Astrocyte (in vitro differentiated cells and primary cell): ENCODE data around the gene CD63.

Experiments used
- EZH2 ChIP-seq: IDR thresholded peaks from 2 replicates; pipeline ENCODE4 v1.6.1; 2012; ENCODE audit warnings: mild to moderate bottlenecking, low read length, inconsistent platforms; ENCODE audit not compliant: insufficient read depth
- TF ChIP-seq, protein P1 (sequence below): IDR thresholded peaks from 2 replicates; pipeline ENCODE4 v1.5.1; 2011; ENCODE audit warnings: low read depth, mild to moderate bottlenecking, inconsistent platforms, low read length, moderate library complexity; ENCODE audit not compliant: insufficient read depth

DNA sequence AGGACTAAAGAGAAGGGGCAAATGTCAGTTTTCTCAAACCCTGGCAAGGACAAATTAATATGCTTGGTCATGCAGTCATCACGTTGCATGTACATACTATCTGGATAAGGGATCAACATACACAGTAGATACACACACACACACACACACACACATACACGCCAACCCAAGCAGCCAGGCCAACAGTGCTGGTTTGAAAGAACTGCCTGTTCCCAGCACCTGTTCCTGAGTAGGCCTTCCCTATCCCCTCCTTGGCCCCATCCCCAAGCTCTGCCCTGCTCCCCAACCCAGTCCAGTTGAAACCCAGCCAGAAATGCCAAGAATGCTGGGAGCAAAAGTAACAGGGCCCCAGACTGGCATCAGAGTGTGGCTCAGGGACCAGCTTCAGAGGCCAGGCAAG is 25.5 kb downstream of the CD63 start:
- TF ChIP-seq, protein P1, sequence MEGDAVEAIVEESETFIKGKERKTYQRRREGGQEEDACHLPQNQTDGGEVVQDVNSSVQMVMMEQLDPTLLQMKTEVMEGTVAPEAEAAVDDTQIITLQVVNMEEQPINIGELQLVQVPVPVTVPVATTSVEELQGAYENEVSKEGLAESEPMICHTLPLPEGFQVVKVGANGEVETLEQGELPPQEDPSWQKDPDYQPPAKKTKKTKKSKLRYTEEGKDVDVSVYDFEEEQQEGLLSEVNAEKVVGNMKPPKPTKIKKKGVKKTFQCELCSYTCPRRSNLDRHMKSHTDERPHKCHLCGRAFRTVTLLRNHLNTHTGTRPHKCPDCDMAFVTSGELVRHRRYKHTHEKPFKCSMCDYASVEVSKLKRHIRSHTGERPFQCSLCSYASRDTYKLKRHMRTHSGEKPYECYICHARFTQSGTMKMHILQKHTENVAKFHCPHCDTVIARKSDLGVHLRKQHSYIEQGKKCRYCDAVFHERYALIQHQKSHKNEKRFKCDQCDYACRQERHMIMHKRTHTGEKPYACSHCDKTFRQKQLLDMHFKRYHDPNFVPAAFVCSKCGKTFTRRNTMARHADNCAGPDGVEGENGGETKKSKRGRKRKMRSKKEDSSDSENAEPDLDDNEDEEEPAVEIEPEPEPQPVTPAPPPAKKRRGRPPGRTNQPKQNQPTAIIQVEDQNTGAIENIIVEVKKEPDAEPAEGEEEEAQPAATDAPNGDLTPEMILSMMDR: no peak
- no peak for TF ChIP-seq EZH2
